ENCODE results near the gene SPAG17. TPM values are rescaled to one million over a fixed set of nuclear protein-coding genes. Genes with fewer than 3 reads are reported as not detected.

SPAG17 gene
- total RNA-seq, 1 experiment from 2014 or later: 0.52 TPM

GRCh38 chr1:118004312-118004711 lies 180.7 kb downstream of the SPAG17 start:
- Mint-ChIP-seq H3K4me3 (no peak overlapping the region), H3K27me3 (ENCODE audit: low read depth) (peaks cover 4% of the 10 kb centered on the region; the same call in 1 of the 2 replicates), H3K27ac (no peak overlapping the region), H3K4me1 (0 out of 2 replicates have a peak, but pooled peaks cover 5% of the 10 kb centered on the region), H3K9me3 (peaks cover 48% of the 10 kb centered on the region), H3K36me3 (peaks cover 16% of the 10 kb centered on the region)
- TF ChIP-seq SMAD4 (CRISPR knock-in tag; IDR thresholded peaks at IDR 0.05) (no peak), ZMAT4 (CRISPR knock-in tag; IDR thresholded peaks at IDR 0.05) (no peak), E2F1 (CRISPR knock-in tag; IDR thresholded peaks at IDR 0.05) (no peak), ARID4B (CRISPR knock-in tag; IDR thresholded peaks at IDR 0.05; ENCODE audit: borderline replicate concordance) (no peak), AR (CRISPR knock-in tag; IDR thresholded peaks at IDR 0.05) (no peak), GRHL2 (CRISPR knock-in tag; IDR thresholded peaks at IDR 0.05; ENCODE audit: insufficient replicate concordance, severe bottlenecking) (no peak), GTF2I (CRISPR knock-in tag; conservative IDR thresholded peaks at IDR 0.05) (no peak), ZNF138 (CRISPR knock-in tag; conservative IDR thresholded peaks at IDR 0.05) (no peak), ZNF512 (CRISPR knock-in tag; IDR thresholded peaks at IDR 0.05; ENCODE audit: borderline replicate concordance) (no peak), ZNF416 (CRISPR knock-in tag; IDR thresholded peaks at IDR 0.05) (no peak), ZNF219 (CRISPR knock-in tag; IDR thresholded peaks at IDR 0.05; ENCODE audit: borderline replicate concordance) (no peak), ZSCAN18 (CRISPR knock-in tag; IDR thresholded peaks at IDR 0.05) (no peak), ZNF232 (CRISPR knock-in tag; IDR thresholded peaks at IDR 0.05) (no peak), ZNF396 (CRISPR knock-in tag; IDR thresholded peaks at IDR 0.05; ENCODE audit: borderline replicate concordance) (no peak), CBFB (CRISPR knock-in tag; IDR thresholded peaks at IDR 0.05; ENCODE audit: low read depth) (no peak), KAT7 (CRISPR knock-in tag; IDR thresholded peaks at IDR 0.05; ENCODE audit: borderline replicate concordance) (no peak), PRRX2 (CRISPR knock-in tag; IDR thresholded peaks at IDR 0.05) (no peak)
- POLR2A ChIA-PET: no interaction called here
- no peak for DNase-seq (ENCODE audit: low spot score)
- ATAC-seq: no peak
- CTCF ChIA-PET: no interaction called here

Data from WTC11 (cell line).